HepG2 (cell line): Measurements from ENCODE around the gene GFRA3. TPM values are rescaled to one million over a fixed set of nuclear protein-coding genes. Genes with fewer than 3 reads are reported as not detected.

ENCODE experiments used
- ATAC-seq: fragments of 200-7000 bp; cut with Tn5 transposase; 3 replicates; pipeline ENCODE4 v1.9.1; 2020; ENCODE audit warnings: mild to moderate bottlenecking, moderate library complexity
- BruUV-seq: library from RNA; stranded (reverse); fragments of 400-500 nt; replicated peaks from 2 replicates; lab custom pipeline; 2021; lab: Mats Ljungman, UMichigan
- CTCF ChIA-PET: fragments of 300-600 bp; formaldehyde crosslinking; extraction: SDS; loops from one replicate; lab custom pipeline; 2021; ENCODE audit warnings: low total read pairs, inconsistent platforms, low intra/inter-chr PET ratio; lab: Yijun Ruan, JAX
- POLR2A ChIA-PET: fragments of 350-600 bp; sonication (Branson Sonifier 250); formaldehyde crosslinking; loops from one replicate; lab custom pipeline; 2020; ENCODE audit warnings: antibody characterized with exemption, inconsistent platforms; lab: Yijun Ruan, JAX
- DNase-seq: peaks from one replicate; pipeline ENCODE4 v3.0.0-alpha.2; 2015; ENCODE audit warnings: low spot score
- FAIRE-seq: peaks from 3 replicates; lab custom pipeline; 2011; peaks lifted over from hg19 to GRCh38; lab: Jason Lieb, UNC
- H2AFZ ChIP-seq: one replicate; pipeline ENCODE4 v1.6.1; 2011; ENCODE audit warnings: low read length, inconsistent platforms
- H3K27ac ChIP-seq: fragments of 300-600 bp; 3 replicates; pipeline ENCODE4 v1.8.0; 2011; ENCODE audit warnings: mixed run types, mild to moderate bottlenecking, mixed read lengths, low read length, inconsistent platforms; ENCODE audit not compliant: insufficient read depth; ENCODE audit errors: extremely low read length
- H3K27me3 ChIP-seq, 2 experiments: fragments of 200-600 bp in 1 of 2; 2 replicates in 1 of 2; 3 replicates in 1 of 2; pipeline versions ENCODE4 v1.6.0 to v1.8.0; 2011; ENCODE audit warnings: low read length in 2 of 2, mild to moderate bottlenecking in 2 of 2, moderate library complexity in 2 of 2, inconsistent platforms in 1 of 2; ENCODE audit not compliant: insufficient read depth in 2 of 2, control insufficient read depth in 1 of 2
- H3K36me3 ChIP-seq, 2 experiments: fragments of 200-600 bp in 1 of 2; replicated peaks in 1 of 2; 2 replicates in 1 of 2; 3 replicates in 1 of 2; pipeline versions ENCODE4 v1.5.1 to v1.8.0; 2011; ENCODE audit warnings: low read length in 2 of 2, inconsistent platforms in 1 of 2; ENCODE audit not compliant: insufficient read depth in 2 of 2, control insufficient read depth in 1 of 2
- H3K4me1 ChIP-seq: 2 replicates; pipeline ENCODE4 v1.5.1; 2012; ENCODE audit warnings: low read length, inconsistent platforms; ENCODE audit not compliant: insufficient read depth
- H3K4me2 ChIP-seq: 2 replicates; pipeline ENCODE4 v1.6.0; 2011; ENCODE audit warnings: low read depth, low read length, inconsistent platforms
- H3K4me3 ChIP-seq, 3 experiments: fragments of 200-600 bp in 1 of 3; sonication (generic), shearing (Covaris generic) in 1 of 3; replicated peaks in 1 of 3; 2 replicates each; pipeline ENCODE4 v1.5.1; 2011 to 2016; ENCODE audit warnings: low read length in 3 of 3, inconsistent platforms in 2 of 3, low read depth in 2 of 3, mild to moderate bottlenecking in 2 of 3, control low read depth in 1 of 3, mixed read lengths in 1 of 3; ENCODE audit not compliant: insufficient read depth in 1 of 3
- H3K79me2 ChIP-seq: one replicate; pipeline ENCODE4 v1.6.1; 2011; ENCODE audit warnings: low read length, inconsistent platforms; ENCODE audit not compliant: insufficient read depth
- H3K9ac ChIP-seq: 2 replicates; pipeline ENCODE4 v1.6.0; 2011; ENCODE audit warnings: mild to moderate bottlenecking, low read depth, low read length, inconsistent platforms; ENCODE audit not compliant: insufficient read depth
- H3K9me3 ChIP-seq: 2 replicates; pipeline ENCODE4 v1.5.1; 2012; ENCODE audit warnings: mild to moderate bottlenecking, low read length
- H4K20me1 ChIP-seq: 2 replicates; pipeline ENCODE4 v1.6.0; 2011; ENCODE audit warnings: inconsistent platforms, mild to moderate bottlenecking, low read length, moderate library complexity; ENCODE audit not compliant: insufficient read depth
- CEBPG ChIP-seq: IDR thresholded peaks from 2 replicates; pipeline ENCODE4 v1.6.1; 2016
- ELF1 ChIP-seq: sonication (generic); formaldehyde crosslinking; IDR thresholded peaks from 2 replicates; pipeline ENCODE4 v1.4.0; 2020; ENCODE audit warnings: missing genetic modification reagents
- FOSL2 ChIP-seq: sonication (generic); formaldehyde crosslinking; IDR thresholded peaks from 2 replicates; pipeline ENCODE4 v1.4.0; 2020; ENCODE audit warnings: missing genetic modification reagents
- HMGA1 ChIP-seq: sonication (generic); formaldehyde crosslinking; conservative IDR thresholded peaks from 2 replicates; pipeline ENCODE4 v1.4.0; 2020; ENCODE audit warnings: missing genetic modification reagents
- HNF4A ChIP-seq: sonication (generic); formaldehyde crosslinking; IDR thresholded peaks from 2 replicates; pipeline ENCODE4 v1.4.0; 2020; ENCODE audit warnings: missing genetic modification reagents
- MED1 ChIP-seq: sonication (generic); formaldehyde crosslinking; IDR thresholded peaks from 2 replicates; pipeline ENCODE4 v1.4.0; 2020; ENCODE audit warnings: missing genetic modification reagents
- SOX13 ChIP-seq, 3 experiments: fragments of 450-650 bp in 1 of 3; sonication (generic) in 1 of 3; formaldehyde crosslinking in 1 of 3; IDR thresholded peaks in 2 of 3; conservative IDR thresholded peaks in 1 of 3; 2 replicates each; pipeline versions ENCODE4 v1.5.0 to v1.6.1; 2016 to 2020; ENCODE audit warnings: antibody characterized with exemption in 1 of 3, mild to moderate bottlenecking in 1 of 3, missing compliant biosample characterization in 1 of 3, missing genetic modification reagents in 1 of 3, moderate library complexity in 1 of 3
- SOX6 ChIP-seq, 2 experiments: fragments of 450-650 bp in 1 of 2; sonication (generic) in 1 of 2; formaldehyde crosslinking in 1 of 2; IDR thresholded peaks; 2 replicates each; pipeline versions ENCODE4 v1.4.0 to v1.6.1; 2017 to 2020; ENCODE audit warnings: antibody characterized with exemption in 1 of 2, mild to moderate bottlenecking in 1 of 2, missing genetic modification reagents in 1 of 2
- ZFP41 ChIP-seq: sonication (generic); formaldehyde crosslinking; IDR thresholded peaks from 2 replicates; pipeline ENCODE4 v1.4.0; 2020; ENCODE audit warnings: mild to moderate bottlenecking, missing genetic modification reagents, borderline replicate concordance
- ZNF230 ChIP-seq: sonication (generic); formaldehyde crosslinking; IDR thresholded peaks from 2 replicates; pipeline ENCODE4 v1.4.0; 2020; ENCODE audit warnings: mild to moderate bottlenecking, missing genetic modification reagents
- ZNF768 ChIP-seq: sonication (generic); formaldehyde crosslinking; IDR thresholded peaks from 2 replicates; pipeline ENCODE4 v1.4.0; 2020; ENCODE audit warnings: missing genetic modification reagents
- WGBS: methylation state at CpG from one replicate; pipeline ENCODE4 v1.1.6; 2017; ENCODE audit warnings: low lambda C conversion rate; 5-methylcytosine and 5-hydroxymethylcytosine counted together
- in situ Hi-C: cut with HindIII; loops from 2 replicates; pipeline ENCODE4 v1.10.0; 2017; ENCODE audit warnings: low pct_unique_long_range_greater_than_20kb; ENCODE audit not compliant: extremely low pct_ligation_motif_present
- intact Hi-C: fragments of 100-400 bp; cut with micrococcal nuclease; formaldehyde crosslinking; loops from one replicate; pipeline ENCODE4 v1.10.0; 2022; ENCODE audit not compliant: unreplicated experiment
- polyA plus RNA-seq, 8 experiments: library from polyadenylated mRNA; depleted of rRNA in 3 of 8; stranded (reverse) in 7 of 8; unstranded in 1 of 8; fragments of >200 nt; fragmentation: Illumina TruSeq in 4 of 8; extraction: Trizol in 4 of 8; gene quantifications; 2 replicates each; pipeline versions ENCODE4 v1.2.1 to v1.2.3, GENCODE V29; 2011 to 2016; ENCODE audit warnings: low read depth in 4 of 8, missing spikeins in 1 of 8, mixed read lengths in 1 of 8; ENCODE audit not compliant: insufficient read depth in 1 of 8
- total RNA-seq, 5 experiments: library from RNA; depleted of rRNA; stranded (reverse); fragments of >200 nt; fragmentation: Illumina TruSeq; extraction: Trizol; gene quantifications; 2 replicates each; pipeline ENCODE4 v1.2.3, GENCODE V29; 2016; ENCODE audit warnings: low read depth in 1 of 5
- TF ChIP-seq, protein P1 (sequence below): sonication (generic); formaldehyde crosslinking; IDR thresholded peaks from 2 replicates; pipeline ENCODE4 v1.5.0; 2020; ENCODE audit warnings: missing genetic modification reagents
- TF ChIP-seq, protein P2 (sequence below): sonication (generic); formaldehyde crosslinking; IDR thresholded peaks from 2 replicates; pipeline ENCODE4 v1.4.0; 2020; ENCODE audit warnings: missing genetic modification reagents
- TF ChIP-seq, protein P3 (sequence below): sonication (generic); formaldehyde crosslinking; IDR thresholded peaks from 2 replicates; pipeline ENCODE4 v1.5.0; 2020; ENCODE audit warnings: mild to moderate bottlenecking, missing genetic modification reagents, borderline replicate concordance
- TF ChIP-seq, protein P4 (sequence below): IDR thresholded peaks from 2 replicates; pipeline ENCODE4 v1.4.0; 2020; ENCODE audit warnings: mild to moderate bottlenecking, missing genetic modification reagents

The GFRA3 gene
- total and polyA plus RNA-seq, 2 of the 13 experiments (the other 11 are each of a cell fraction or from before 2014, with no cell fraction given), result 0.27 to 0.30 TPM

DNA sequence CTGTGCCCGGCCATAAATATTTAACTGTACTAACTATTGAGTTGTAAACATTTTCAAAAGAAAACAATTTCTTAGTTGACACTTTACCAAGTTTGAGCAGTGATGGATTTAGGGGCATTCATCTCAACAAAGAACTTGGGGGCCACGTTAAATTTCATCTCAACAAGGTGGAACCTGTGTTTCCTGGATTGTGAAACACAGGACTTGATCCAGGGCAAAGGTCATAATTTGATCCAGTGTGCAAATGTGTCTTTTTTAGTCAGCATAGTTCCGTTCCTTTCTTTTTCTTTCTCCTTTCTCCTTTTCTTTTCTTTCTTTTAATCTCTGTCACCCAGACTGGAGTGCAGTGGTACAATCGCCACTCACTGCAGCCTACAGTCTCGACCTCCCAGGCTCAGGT lies 3.1 kb downstream of the GFRA3 start:
- Histone ChIP-seq H2AFZ (peak overlapping the region; percentile 81), H3K4me2 (peak overlapping the region; percentile 57), H3K27ac (no peak overlapping the region), H3K4me3 (0 out of 6 replicates have a peak overlapping the region, but pooled peaks of 1 of the 3 experiments have one; percentile 10), H3K36me3 (no peaks in the 10 kb centered on the region), H3K4me1 (peaks cover 28% of the 10 kb centered on the region), H4K20me1 (no peaks in the 10 kb centered on the region), H3K9me3 (no peaks in the 10 kb centered on the region), H3K27me3 (peaks cover 0 to 16% of the 10 kb centered on the region in 2 experiments; a peak in 3 of 5 replicates), H3K79me2 (no peaks in the 10 kb centered on the region), H3K9ac (no peak overlapping the region)
- POLR2A ChIA-PET, result no interaction called here
- FAIRE-seq (no peak), ATAC-seq (no peak), DNase-seq (peak; percentile 38)
- intact Hi-C loops, result no loop called here
- CTCF ChIA-PET, result no interaction called here
- in situ Hi-C loops, result loop anchor here (5.0 kb wide), 1 partner anchor 49 kb away; no protein-coding TSS in a partner anchor
- 31% methylated on average over 5 of the region's 5 CpGs for WGBS
- no TSS peak for BruUV-seq
- TF ChIP-seq, protein P1, sequence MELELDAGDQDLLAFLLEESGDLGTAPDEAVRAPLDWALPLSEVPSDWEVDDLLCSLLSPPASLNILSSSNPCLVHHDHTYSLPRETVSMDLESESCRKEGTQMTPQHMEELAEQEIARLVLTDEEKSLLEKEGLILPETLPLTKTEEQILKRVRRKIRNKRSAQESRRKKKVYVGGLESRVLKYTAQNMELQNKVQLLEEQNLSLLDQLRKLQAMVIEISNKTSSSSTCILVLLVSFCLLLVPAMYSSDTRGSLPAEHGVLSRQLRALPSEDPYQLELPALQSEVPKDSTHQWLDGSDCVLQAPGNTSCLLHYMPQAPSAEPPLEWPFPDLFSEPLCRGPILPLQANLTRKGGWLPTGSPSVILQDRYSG (CRISPR knock-in tag), result no peak
- TF ChIP-seq, protein P2, sequence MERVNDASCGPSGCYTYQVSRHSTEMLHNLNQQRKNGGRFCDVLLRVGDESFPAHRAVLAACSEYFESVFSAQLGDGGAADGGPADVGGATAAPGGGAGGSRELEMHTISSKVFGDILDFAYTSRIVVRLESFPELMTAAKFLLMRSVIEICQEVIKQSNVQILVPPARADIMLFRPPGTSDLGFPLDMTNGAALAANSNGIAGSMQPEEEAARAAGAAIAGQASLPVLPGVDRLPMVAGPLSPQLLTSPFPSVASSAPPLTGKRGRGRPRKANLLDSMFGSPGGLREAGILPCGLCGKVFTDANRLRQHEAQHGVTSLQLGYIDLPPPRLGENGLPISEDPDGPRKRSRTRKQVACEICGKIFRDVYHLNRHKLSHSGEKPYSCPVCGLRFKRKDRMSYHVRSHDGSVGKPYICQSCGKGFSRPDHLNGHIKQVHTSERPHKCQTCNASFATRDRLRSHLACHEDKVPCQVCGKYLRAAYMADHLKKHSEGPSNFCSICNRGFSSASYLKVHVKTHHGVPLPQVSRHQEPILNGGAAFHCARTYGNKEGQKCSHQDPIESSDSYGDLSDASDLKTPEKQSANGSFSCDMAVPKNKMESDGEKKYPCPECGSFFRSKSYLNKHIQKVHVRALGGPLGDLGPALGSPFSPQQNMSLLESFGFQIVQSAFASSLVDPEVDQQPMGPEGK, result 0 out of 2 replicates have a peak, but pooled peaks have one; percentile 16
- TF ChIP-seq MED1 (CRISPR knock-in tag) (0 out of 2 replicates have a peak, but pooled peaks have one; percentile 24), FOSL2 (no peak), ELF1 (peak; percentile 45; the same call in 1 of the 2 replicates), ZNF768 (no peak), ZFP41 (no peak), CEBPG (CRISPR knock-in tag) (peak; percentile 55), HNF4A (peak; percentile 76), ZNF230 (CRISPR knock-in tag) (no peak), HMGA1 (no peak), SOX13 (IDR thresholded peaks at IDR 0.05) (no peak), SOX13 (CRISPR knock-in tag; conservative IDR thresholded peaks at IDR 0.05 in 1 of 2, IDR thresholded peaks at IDR 0.05 in 1 of 2) (0 out of 4 replicates have a peak, but pooled peaks of 1 of the 2 experiments have one; percentile 10), SOX6 (IDR thresholded peaks at IDR 0.05) (no peak), SOX6 (CRISPR knock-in tag; IDR thresholded peaks at IDR 0.05) (peak; percentile 52; the same call in 1 of the 2 replicates)
- TF ChIP-seq, protein P3, sequence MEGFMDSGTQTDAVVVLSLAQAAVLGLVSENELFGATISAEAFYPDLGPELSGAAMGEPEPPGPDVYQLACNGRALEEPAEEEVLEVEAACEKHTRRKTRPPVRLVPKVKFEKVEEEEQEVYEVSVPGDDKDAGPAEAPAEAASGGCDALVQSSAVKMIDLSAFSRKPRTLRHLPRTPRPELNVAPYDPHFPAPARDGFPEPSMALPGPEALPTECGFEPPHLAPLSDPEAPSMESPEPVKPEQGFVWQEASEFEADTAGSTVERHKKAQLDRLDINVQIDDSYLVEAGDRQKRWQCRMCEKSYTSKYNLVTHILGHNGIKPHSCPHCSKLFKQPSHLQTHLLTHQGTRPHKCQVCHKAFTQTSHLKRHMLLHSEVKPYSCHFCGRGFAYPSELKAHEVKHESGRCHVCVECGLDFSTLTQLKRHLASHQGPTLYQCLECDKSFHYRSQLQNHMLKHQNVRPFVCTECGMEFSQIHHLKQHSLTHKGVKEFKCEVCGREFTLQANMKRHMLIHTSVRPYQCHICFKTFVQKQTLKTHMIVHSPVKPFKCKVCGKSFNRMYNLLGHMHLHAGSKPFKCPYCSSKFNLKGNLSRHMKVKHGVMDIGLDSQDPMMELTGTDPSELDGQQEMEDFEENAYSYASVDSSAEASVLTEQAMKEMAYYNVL (CRISPR knock-in tag), result peak; percentile 91
- TF ChIP-seq, protein P4, sequence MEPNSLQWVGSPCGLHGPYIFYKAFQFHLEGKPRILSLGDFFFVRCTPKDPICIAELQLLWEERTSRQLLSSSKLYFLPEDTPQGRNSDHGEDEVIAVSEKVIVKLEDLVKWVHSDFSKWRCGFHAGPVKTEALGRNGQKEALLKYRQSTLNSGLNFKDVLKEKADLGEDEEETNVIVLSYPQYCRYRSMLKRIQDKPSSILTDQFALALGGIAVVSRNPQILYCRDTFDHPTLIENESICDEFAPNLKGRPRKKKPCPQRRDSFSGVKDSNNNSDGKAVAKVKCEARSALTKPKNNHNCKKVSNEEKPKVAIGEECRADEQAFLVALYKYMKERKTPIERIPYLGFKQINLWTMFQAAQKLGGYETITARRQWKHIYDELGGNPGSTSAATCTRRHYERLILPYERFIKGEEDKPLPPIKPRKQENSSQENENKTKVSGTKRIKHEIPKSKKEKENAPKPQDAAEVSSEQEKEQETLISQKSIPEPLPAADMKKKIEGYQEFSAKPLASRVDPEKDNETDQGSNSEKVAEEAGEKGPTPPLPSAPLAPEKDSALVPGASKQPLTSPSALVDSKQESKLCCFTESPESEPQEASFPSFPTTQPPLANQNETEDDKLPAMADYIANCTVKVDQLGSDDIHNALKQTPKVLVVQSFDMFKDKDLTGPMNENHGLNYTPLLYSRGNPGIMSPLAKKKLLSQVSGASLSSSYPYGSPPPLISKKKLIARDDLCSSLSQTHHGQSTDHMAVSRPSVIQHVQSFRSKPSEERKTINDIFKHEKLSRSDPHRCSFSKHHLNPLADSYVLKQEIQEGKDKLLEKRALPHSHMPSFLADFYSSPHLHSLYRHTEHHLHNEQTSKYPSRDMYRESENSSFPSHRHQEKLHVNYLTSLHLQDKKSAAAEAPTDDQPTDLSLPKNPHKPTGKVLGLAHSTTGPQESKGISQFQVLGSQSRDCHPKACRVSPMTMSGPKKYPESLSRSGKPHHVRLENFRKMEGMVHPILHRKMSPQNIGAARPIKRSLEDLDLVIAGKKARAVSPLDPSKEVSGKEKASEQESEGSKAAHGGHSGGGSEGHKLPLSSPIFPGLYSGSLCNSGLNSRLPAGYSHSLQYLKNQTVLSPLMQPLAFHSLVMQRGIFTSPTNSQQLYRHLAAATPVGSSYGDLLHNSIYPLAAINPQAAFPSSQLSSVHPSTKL (CRISPR knock-in tag), result 0 out of 2 replicates have a peak, but pooled peaks have one; percentile 23
